IMR-90 (cell line): ENCODE data around the gene CSF2RB. TPM values are rescaled to one million over a fixed set of nuclear protein-coding genes. Genes with fewer than 3 reads are reported as not detected.

Source experiments
- ATAC-seq: fragments of 200-7000 bp; cut with Tn5 transposase; 2 replicates; pipeline ENCODE4 v1.9.1; 2020; ENCODE audit warnings: low read depth, mild to moderate bottlenecking, moderate library complexity
- BruUV-seq: library from RNA; stranded (reverse); fragments of 400-500 nt; replicated peaks from 2 replicates; lab custom pipeline; 2021; lab: Mats Ljungman, UMichigan
- CTCF ChIA-PET: fragments of 300-600 bp; formaldehyde crosslinking; extraction: SDS; loops from one replicate; lab custom pipeline; 2021; ENCODE audit warnings: antibody characterized with exemption; lab: Yijun Ruan, JAX
- POLR2A ChIA-PET: fragments of 300-600 bp; sonication (Branson Sonifier 250); formaldehyde crosslinking; loops from one replicate; lab custom pipeline; 2022; ENCODE audit warnings: antibody characterized with exemption; ENCODE audit not compliant: unreplicated experiment; lab: Charles Lee
- DNase-seq: peaks from one replicate; pipeline ENCODE4 v3.0.0; 2013
- H2AFZ ChIP-seq: replicated peaks from 2 replicates; pipeline ENCODE3; 2013; ENCODE audit warnings: low read length, mild to moderate bottlenecking; ENCODE audit not compliant: poor library complexity
- H2AK5ac ChIP-seq: 2 replicates; pipeline ENCODE4 v1.6.1; 2013; ENCODE audit warnings: low read depth, low read length, inconsistent platforms
- H2AK9ac ChIP-seq: replicated peaks from 2 replicates; pipeline ENCODE3; 2013; ENCODE audit warnings: mild to moderate bottlenecking, low read depth, low read length, moderate library complexity; ENCODE audit not compliant: poor library complexity
- H2BK120ac ChIP-seq: 2 replicates; pipeline ENCODE4 v1.6.1; 2013; ENCODE audit warnings: low read depth, low read length, inconsistent platforms
- H2BK15ac ChIP-seq: 3 replicates; pipeline ENCODE4 v1.6.1; 2013; ENCODE audit warnings: low read depth, low read length, inconsistent platforms
- H2BK20ac ChIP-seq: 2 replicates; pipeline ENCODE4 v1.6.1; 2013; ENCODE audit warnings: low read depth, mild to moderate bottlenecking, inconsistent platforms, low read length, moderate library complexity
- H2BK5ac ChIP-seq: 2 replicates; pipeline ENCODE4 v1.6.1; 2013; ENCODE audit warnings: mild to moderate bottlenecking, low read depth, low read length, inconsistent platforms; ENCODE audit not compliant: poor library complexity, severe bottlenecking
- H3K14ac ChIP-seq: replicated peaks from 2 replicates; pipeline ENCODE4 v1.6.1; 2013; ENCODE audit warnings: low read depth, low read length, inconsistent platforms
- H3K18ac ChIP-seq: 2 replicates; pipeline ENCODE4 v1.6.1; 2013; ENCODE audit warnings: low read depth, low read length, control low read depth
- H3K23ac ChIP-seq: 2 replicates; pipeline ENCODE4 v1.6.1; 2013; ENCODE audit warnings: low read depth, low read length, inconsistent platforms
- H3K27ac ChIP-seq: 2 replicates; pipeline ENCODE4 v1.5.1; 2013; ENCODE audit warnings: mild to moderate bottlenecking, control low read depth, low read length; ENCODE audit not compliant: insufficient read depth
- H3K27me3 ChIP-seq: 2 replicates; pipeline ENCODE4 v1.6.1; 2013; ENCODE audit warnings: low read length; ENCODE audit not compliant: control insufficient read depth, insufficient read depth
- H3K36me3 ChIP-seq: 2 replicates; pipeline ENCODE4 v1.6.1; 2013; ENCODE audit warnings: low read length, mixed read lengths; ENCODE audit not compliant: control insufficient read depth, insufficient read depth
- H3K4ac ChIP-seq: 2 replicates; pipeline ENCODE4 v1.6.1; 2013; ENCODE audit warnings: low read depth, low read length, inconsistent platforms
- H3K4me1 ChIP-seq: 2 replicates; pipeline ENCODE4 v1.6.1; 2013; ENCODE audit warnings: low read length, mixed read lengths; ENCODE audit not compliant: control insufficient read depth, insufficient read depth
- H3K4me2 ChIP-seq: 2 replicates; pipeline ENCODE4 v1.6.1; 2013; ENCODE audit warnings: low read depth, mild to moderate bottlenecking, control low read depth, low read length, moderate library complexity
- H3K4me3 ChIP-seq: 2 replicates; pipeline ENCODE4 v1.5.1; 2013; ENCODE audit warnings: low read depth, mild to moderate bottlenecking, control low read depth, low read length, moderate library complexity; ENCODE audit not compliant: insufficient read depth
- H3K56ac ChIP-seq: 2 replicates; pipeline ENCODE4 v1.6.1; 2013; ENCODE audit warnings: low read length, inconsistent platforms; ENCODE audit not compliant: insufficient read depth; ENCODE audit errors: extremely low read depth
- H3K79me1 ChIP-seq, 2 experiments: 2 replicates each; pipeline ENCODE4 v1.6.1; 2013; ENCODE audit warnings: low read length in 2 of 2, inconsistent platforms in 1 of 2, low read depth in 1 of 2
- H3K9ac ChIP-seq: 2 replicates; pipeline ENCODE4 v1.6.1; 2013; ENCODE audit warnings: low read depth, low read length, control low read depth
- H3K9me1 ChIP-seq: 2 replicates; pipeline ENCODE4 v1.6.1; 2013; ENCODE audit warnings: low read length, inconsistent platforms; ENCODE audit not compliant: insufficient read depth
- H3K9me3 ChIP-seq: 2 replicates; pipeline ENCODE4 v1.6.1; 2013; ENCODE audit warnings: low read length; ENCODE audit not compliant: control insufficient read depth, insufficient read depth
- H4K20me1 ChIP-seq: 2 replicates; pipeline ENCODE4 v1.6.1; 2013; ENCODE audit warnings: low read length, inconsistent platforms; ENCODE audit not compliant: insufficient read depth
- H4K5ac ChIP-seq: 2 replicates; pipeline ENCODE4 v1.6.1; 2013; ENCODE audit warnings: mild to moderate bottlenecking, low read depth, low read length, control low read depth
- H4K8ac ChIP-seq, 2 experiments: 2 replicates each; pipeline ENCODE4 v1.6.1; 2013; ENCODE audit warnings: low read depth in 2 of 2, low read length in 2 of 2, control low read depth in 1 of 2, inconsistent platforms in 1 of 2
- H4K91ac ChIP-seq: 2 replicates; pipeline ENCODE4 v1.6.1; 2013; ENCODE audit warnings: low read depth, low read length, inconsistent platforms; ENCODE audit not compliant: insufficient read depth
- BHLHE40 ChIP-seq: fragments of 150-350 bp; IDR thresholded peaks from 2 replicates; pipeline ENCODE4 v1.6.1; 2016; ENCODE audit warnings: mild to moderate bottlenecking, low read depth, low read length
- CEBPB ChIP-seq: IDR thresholded peaks from 2 replicates; pipeline ENCODE4 v1.6.1; 2012; ENCODE audit warnings: low read depth, low read length, improper control_type of control experiment
- FOS ChIP-seq: fragments of 150-350 bp; IDR thresholded peaks from 2 replicates; pipeline ENCODE4 v1.6.1; 2016; ENCODE audit warnings: low read depth, low read length
- MAFK ChIP-seq: IDR thresholded peaks from 2 replicates; pipeline ENCODE4 v1.6.1; 2012; ENCODE audit warnings: low read depth, low read length, improper control_type of control experiment
- MAZ ChIP-seq: IDR thresholded peaks from 2 replicates; pipeline ENCODE4 v1.6.1; 2012; ENCODE audit warnings: low read depth, mild to moderate bottlenecking, low read length, improper control_type of control experiment, moderate library complexity, borderline replicate concordance
- MXI1 ChIP-seq: IDR thresholded peaks from 2 replicates; pipeline ENCODE4 v1.6.1; 2012; ENCODE audit warnings: low read depth, mild to moderate bottlenecking, low read length, moderate library complexity, borderline replicate concordance
- NFE2L2 ChIP-seq: fragments of 150-350 bp; IDR thresholded peaks from 2 replicates; pipeline ENCODE4 v1.6.1; 2016; ENCODE audit warnings: low read depth, mild to moderate bottlenecking, low read length
- RAD21 ChIP-seq: IDR thresholded peaks from 2 replicates; pipeline ENCODE4 v1.6.1; 2012; ENCODE audit warnings: low read length, improper control_type of control experiment
- RCOR1 ChIP-seq: IDR thresholded peaks from 2 replicates; pipeline ENCODE4 v1.6.1; 2012; ENCODE audit warnings: mild to moderate bottlenecking, low read length, improper control_type of control experiment; ENCODE audit not compliant: insufficient replicate concordance
- RFX5 ChIP-seq: IDR thresholded peaks from 2 replicates; pipeline ENCODE4 v1.8.0; 2012; ENCODE audit warnings: low read depth, mild to moderate bottlenecking, low read length, moderate library complexity
- SMC3 ChIP-seq: fragments of 150-350 bp; IDR thresholded peaks from 2 replicates; pipeline ENCODE4 v1.6.1; 2016; ENCODE audit warnings: low read depth, mild to moderate bottlenecking, antibody characterized with exemption, low read length, moderate library complexity
- WGBS, 2 experiments: methylation state at CpG; one replicate each; pipeline versions ENCODE4 v1.1.5 to v1.1.7; 2013; ENCODE audit warnings: missing lambda C conversion rate in 2 of 2; ENCODE audit not compliant: insufficient read length in 1 of 2; ENCODE audit errors: extremely low coverage in 2 of 2; 5-methylcytosine and 5-hydroxymethylcytosine counted together
- dilution Hi-C: fragments of 300-500 bp; cut with HindIII; formaldehyde crosslinking; loops from one replicate; pipeline ENCODE4 v1.14.3; 2018; ENCODE audit warnings: low sequenced_read_pairs; ENCODE audit not compliant: unreplicated experiment
- in situ Hi-C: fragments of 300-500 bp; cut with MboI; formaldehyde crosslinking; loops from 3 replicates; pipeline ENCODE4 v1.14.3; 2019; ENCODE audit warnings: low sequenced_read_pairs, inconsistent platforms, mixed read lengths
- intact Hi-C: fragments of 100-400 bp; cut with micrococcal nuclease; formaldehyde crosslinking; loops from 2 replicates; pipeline ENCODE4 v1.10.0; 2022
- polyA plus RNA-seq, 3 experiments: library from polyadenylated mRNA; depleted of rRNA; stranded (reverse); fragments of >200 nt; gene quantifications; 2 replicates each; pipeline ENCODE4 v1.2.3, GENCODE V29; 2012; ENCODE audit warnings: low replicate concordance in 1 of 3
- total RNA-seq: library from RNA; depleted of rRNA; stranded (reverse); fragments of >200 nt; gene quantifications from 2 replicates; pipeline ENCODE4 v1.2.3, GENCODE V29; 2012
- TF ChIP-seq, protein P1 (sequence below): fragments of 150-350 bp; IDR thresholded peaks from 2 replicates; pipeline ENCODE4 v1.6.1; 2017; ENCODE audit warnings: mild to moderate bottlenecking, antibody characterized with exemption, low read length, low read depth
- TF ChIP-seq, protein P2 (sequence below): fragments of 150-350 bp; IDR thresholded peaks from 2 replicates; pipeline ENCODE4 v1.6.1; 2016; ENCODE audit warnings: low read depth, mild to moderate bottlenecking, low read length, moderate library complexity, borderline replicate concordance

The CSF2RB gene
- total and polyA plus RNA-seq, 2 of the 4 experiments (the other 2 are of a cell fraction) = not detected

DNA sequence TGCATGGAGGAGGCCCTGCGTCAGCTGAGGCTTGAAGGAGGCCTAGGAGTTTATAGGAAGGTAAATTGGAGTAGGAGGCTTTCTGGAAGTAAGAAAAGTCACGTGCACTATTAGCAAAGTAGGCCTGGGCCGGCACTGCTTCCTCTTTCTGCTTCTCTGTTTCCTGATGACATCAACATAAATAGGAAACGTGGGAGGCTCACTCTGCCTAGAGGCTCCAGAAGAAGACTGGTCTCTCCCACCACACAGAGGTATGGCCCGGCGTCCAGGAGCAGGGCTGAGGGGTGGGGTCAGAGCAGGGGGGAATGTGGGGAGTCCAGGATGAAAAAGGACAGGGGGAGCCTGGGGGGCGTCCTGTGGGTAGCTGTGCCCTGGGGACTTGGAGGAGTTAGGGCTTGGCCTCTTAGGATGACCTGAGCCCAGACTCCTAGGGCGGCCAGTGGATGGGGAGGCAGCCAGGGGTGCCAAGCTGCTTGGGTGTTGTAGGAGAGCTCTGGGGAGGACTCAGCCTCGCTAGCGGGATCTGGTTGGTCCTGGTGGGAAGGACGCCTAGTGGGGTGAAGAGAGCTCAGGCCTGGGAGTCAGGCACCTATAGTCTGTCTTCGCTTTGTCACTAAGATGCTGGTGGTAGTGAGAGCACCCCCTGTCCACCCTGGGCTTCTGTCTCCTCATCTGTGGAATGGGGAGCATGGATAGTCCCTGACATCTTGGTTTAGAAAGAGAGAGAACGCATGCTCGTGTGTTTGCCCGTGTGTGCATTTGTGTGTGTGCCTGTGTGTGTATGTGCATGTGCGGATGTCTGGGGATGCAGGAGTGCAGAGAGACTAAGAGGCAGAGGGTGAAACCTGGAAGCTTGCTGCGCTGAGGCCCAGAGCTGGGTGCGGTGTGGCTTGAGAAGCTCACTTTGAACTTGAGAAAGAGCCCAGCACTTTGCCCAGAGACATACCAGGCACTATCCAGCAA lies at the start of gene CSF2RB (continued):
- TF ChIP-seq RAD21 (no peak), BHLHE40 (no peak), FOS (no peak)

DNA sequence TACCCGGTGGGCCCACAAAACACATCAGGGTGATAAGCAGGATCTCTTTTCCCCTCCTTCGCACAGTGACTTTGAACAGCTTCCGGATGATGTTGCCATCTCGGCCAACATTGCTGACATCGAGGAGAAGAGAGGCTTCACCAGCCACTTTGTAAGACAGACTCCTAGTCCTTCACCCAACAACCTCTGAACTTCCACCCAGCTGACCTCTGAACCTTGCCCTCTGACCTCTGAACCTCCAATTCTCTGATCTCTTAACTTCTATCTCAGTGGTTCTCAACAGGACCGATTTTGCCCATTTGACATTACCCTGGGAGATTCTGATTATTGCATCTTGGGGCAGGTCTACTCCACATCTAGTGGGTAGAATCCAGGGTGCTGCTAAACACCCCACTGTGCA lies 49.4 kb upstream of the CSF2RB start:
- Histone ChIP-seq H2BK20ac (no peak overlapping the region), H3K27me3 (peaks cover 18% of the 10 kb centered on the region; the same call in 1 of the 2 replicates), H2AK5ac (no peak overlapping the region), H2AFZ (no peak overlapping the region), H4K5ac (no peak overlapping the region), H3K4ac (no peak overlapping the region), H4K91ac (no peak overlapping the region), H4K20me1 (no peaks in the 10 kb centered on the region; the same call in 1 of the 2 replicates), H3K27ac (no peak overlapping the region), H2BK15ac (no peak overlapping the region), H3K36me3 (no peaks in the 10 kb centered on the region), H4K8ac (no peak overlapping the region), H3K79me1 (no peaks in the 10 kb centered on the region), H2AK9ac (no peak overlapping the region), H2BK120ac (no peak overlapping the region), H3K9me1 (no peaks in the 10 kb centered on the region), H3K4me2 (no peak overlapping the region), H3K56ac (no peak overlapping the region), H3K18ac (no peak overlapping the region), H3K14ac (no peak overlapping the region), H3K4me1 (no peaks in the 10 kb centered on the region), H3K9me3 (no peaks in the 10 kb centered on the region), H2BK5ac (no peak overlapping the region), H3K4me3 (no peak overlapping the region), H3K23ac (no peak overlapping the region), H3K9ac (no peak overlapping the region)
- intact Hi-C loops = no loop called here
- DNase-seq (no peak), ATAC-seq (no peak)
- ChIA-PET CTCF (no interaction called here), POLR2A (no interaction called here)
- in situ Hi-C loops = no loop called here
- BruUV-seq = no TSS peak
- 72% methylated on average over 3 of the region's 6 CpGs; no CpG with 5 or more reads in 1 of the 2 experiments for WGBS, 2 experiments
- TF ChIP-seq, protein P1, sequence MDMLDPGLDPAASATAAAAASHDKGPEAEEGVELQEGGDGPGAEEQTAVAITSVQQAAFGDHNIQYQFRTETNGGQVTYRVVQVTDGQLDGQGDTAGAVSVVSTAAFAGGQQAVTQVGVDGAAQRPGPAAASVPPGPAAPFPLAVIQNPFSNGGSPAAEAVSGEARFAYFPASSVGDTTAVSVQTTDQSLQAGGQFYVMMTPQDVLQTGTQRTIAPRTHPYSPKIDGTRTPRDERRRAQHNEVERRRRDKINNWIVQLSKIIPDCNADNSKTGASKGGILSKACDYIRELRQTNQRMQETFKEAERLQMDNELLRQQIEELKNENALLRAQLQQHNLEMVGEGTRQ = no peak
- TF ChIP-seq, protein P2, sequence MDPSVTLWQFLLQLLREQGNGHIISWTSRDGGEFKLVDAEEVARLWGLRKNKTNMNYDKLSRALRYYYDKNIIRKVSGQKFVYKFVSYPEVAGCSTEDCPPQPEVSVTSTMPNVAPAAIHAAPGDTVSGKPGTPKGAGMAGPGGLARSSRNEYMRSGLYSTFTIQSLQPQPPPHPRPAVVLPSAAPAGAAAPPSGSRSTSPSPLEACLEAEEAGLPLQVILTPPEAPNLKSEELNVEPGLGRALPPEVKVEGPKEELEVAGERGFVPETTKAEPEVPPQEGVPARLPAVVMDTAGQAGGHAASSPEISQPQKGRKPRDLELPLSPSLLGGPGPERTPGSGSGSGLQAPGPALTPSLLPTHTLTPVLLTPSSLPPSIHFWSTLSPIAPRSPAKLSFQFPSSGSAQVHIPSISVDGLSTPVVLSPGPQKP = no peak
- TF ChIP-seq MAFK (no peak), RFX5 (no peak), RCOR1 (no peak), CEBPB (no peak), MXI1 (no peak), RAD21 (no peak), SMC3 (no peak), FOS (no peak), NFE2L2 (no peak), MAZ (no peak), BHLHE40 (no peak)
- dilution Hi-C loops = no loop called here
